Choroid plexus epithelial cell (primary cell): ENCODE results near the gene ATXN7L1.

Experiments
- DNase-seq: peaks from one replicate; pipeline ENCODE4 v3.0.0-alpha.2; 2010; ENCODE audit warnings: low read depth
- H3K4me3 ChIP-seq: 2 replicates; pipeline ENCODE4 v1.5.1; 2011; ENCODE audit warnings: low read depth, mild to moderate bottlenecking, control low read depth, low read length, moderate library complexity
- CTCF ChIP-seq: conservative IDR thresholded peaks from 2 replicates; pipeline ENCODE4 v1.5.1; 2011; ENCODE audit warnings: low read depth, mild to moderate bottlenecking, control low read depth, inconsistent platforms, low read length, moderate library complexity

The ATXN7L1 gene

GRCh38 chr7:105577251-105577650, 299.1 kb downstream of the ATXN7L1 start:
- DNase-seq: no peak
- TF ChIP-seq CTCF: no peak

GRCh38 chr7:105571891-105572290, 304.5 kb downstream of the ATXN7L1 start:
- no peak overlapping the region for H3K4me3 ChIP-seq
- TF ChIP-seq CTCF: no peak
- no peak for DNase-seq

More at GRCh38 chr7:105577251-105577650, 299.1 kb downstream of the ATXN7L1 start:
- no peak overlapping the region for H3K4me3 ChIP-seq

- DNase-seq: no peak
- H3K4me3 ChIP-seq: no peak overlapping the region
- no peak for TF ChIP-seq CTCF
Measured at GRCh38 chr7:105567821-105568220, 308.6 kb downstream of the ATXN7L1 start.

- DNase-seq: no peak
- no peak for TF ChIP-seq CTCF
- no peak overlapping the region for H3K4me3 ChIP-seq
Measured at GRCh38 chr7:105567024-105567423, 309.4 kb downstream of the ATXN7L1 start.

- no peak for TF ChIP-seq CTCF
- DNase-seq: no peak
- no peak overlapping the region for H3K4me3 ChIP-seq
Measured at GRCh38 chr7:105565190-105565589, 311.2 kb downstream of the ATXN7L1 start.

- no peak overlapping the region for H3K4me3 ChIP-seq
- no peak for TF ChIP-seq CTCF
- DNase-seq: no peak
Measured at GRCh38 chr7:105559926-105560325, 316.5 kb downstream of the ATXN7L1 start.
